Loucy (cell line): Measurements from ENCODE around the gene SAE1.

Experiments used
- CTCF ChIP-seq: fragments of 200-600 bp; sonication (generic); conservative IDR thresholded peaks from 2 replicates; pipeline ENCODE4 v1.5.1; 2014; ENCODE audit warnings: mild to moderate bottlenecking, antibody characterized with exemption, low read length
- EZH2phosphoT487 ChIP-seq: fragments of 200-600 bp; IDR thresholded peaks from 2 replicates; pipeline ENCODE4 v1.6.1; 2018; ENCODE audit warnings: antibody characterized with exemption, mild to moderate bottlenecking, moderate library complexity, borderline replicate concordance

- TF ChIP-seq CTCF (no peak), EZH2phosphoT487 (no peak)
These were observed 110.6 kb downstream of the SAE1 start for GRCh38 chr19:47240996-47241918.
